Activated CD4-positive, alpha-beta T cell treated with anti-CD3 and anti-CD28 coated beads, Interleukin-2, amount 50 U/mL, for 1 hour (primary cell): ENCODE data around the gene SHOC1.
"Not testable (repeated sequence)": the region's sequence is repeated elsewhere in the genome, so short reads cannot be mapped to it uniquely, and the experiment has no call there.

Source experiments
- DNase-seq: peaks from one replicate; pipeline ENCODE4 v3.0.0-alpha.2; 2020

The SHOC1 gene

GRCh38 chr9:111794835-111795556 is at the start of gene SHOC1:
SHOC1 (minus strand) TSS chr9:111794937; CDS start chr9:111791418, 3,519 bp downstream.
- no peak for DNase-seq

GRCh38 chr9:111843971-111844370 is 49.2 kb upstream of the SHOC1 start:
- no peak for DNase-seq

- no peak for DNase-seq
Measured at GRCh38 chr9:111842313-111842712, 47.6 kb upstream of the SHOC1 start.

GRCh38 chr9:111840442-111840841 is 45.7 kb upstream of the SHOC1 start:
- no peak for DNase-seq

GRCh38 chr9:111839987-111840386 is 45.2 kb upstream of the SHOC1 start:
- DNase-seq = no peak

GRCh38 chr9:111839387-111839786 is 44.6 kb upstream of the SHOC1 start:
- DNase-seq = no peak

- no peak for DNase-seq
Measured at GRCh38 chr9:111838439-111838838, 43.7 kb upstream of the SHOC1 start.

- DNase-seq = no peak
Measured at GRCh38 chr9:111836311-111836710, 41.6 kb upstream of the SHOC1 start.

GRCh38 chr9:111833941-111834340 is 39.2 kb upstream of the SHOC1 start:
- DNase-seq = no peak

- no peak for DNase-seq
Measured at GRCh38 chr9:111832449-111832848, 37.7 kb upstream of the SHOC1 start.

GRCh38 chr9:111831371-111832108 is 36.8 kb upstream of the SHOC1 start:
- DNase-seq = no peak

- no peak for DNase-seq
Measured at GRCh38 chr9:111828193-111828592, 33.5 kb upstream of the SHOC1 start.

- DNase-seq = no peak
Measured at GRCh38 chr9:111825468-111826145, 30.9 kb upstream of the SHOC1 start.

- no peak for DNase-seq
Measured at GRCh38 chr9:111821006-111821528, 26.3 kb upstream of the SHOC1 start.

- DNase-seq = no peak
Measured at GRCh38 chr9:111819360-111819759, 24.6 kb upstream of the SHOC1 start.

- no peak for DNase-seq
Measured at GRCh38 chr9:111815285-111816070, 20.7 kb upstream of the SHOC1 start.

GRCh38 chr9:111812337-111812736 is 17.6 kb upstream of the SHOC1 start:
- no peak for DNase-seq

- DNase-seq = no peak
Measured at GRCh38 chr9:111810908-111811307, 16.2 kb upstream of the SHOC1 start.

GRCh38 chr9:111810415-111810814 is 15.7 kb upstream of the SHOC1 start:
- not testable (repeated sequence) for DNase-seq

GRCh38 chr9:111807197-111807596 is 12.5 kb upstream of the SHOC1 start:
- DNase-seq = no peak

GRCh38 chr9:111806259-111806658 is 11.5 kb upstream of the SHOC1 start:
- DNase-seq = no peak

GRCh38 chr9:111805830-111806241 is 11.1 kb upstream of the SHOC1 start:
- no peak for DNase-seq

- no peak for DNase-seq
Measured at GRCh38 chr9:111805262-111805661, 10.5 kb upstream of the SHOC1 start.
